GM21825 (cell line): ENCODE results near the gene WDR82.

ENCODE experiments used
- ATAC-seq: cut with Tn5 transposase; IDR thresholded peaks from one replicate; pipeline ENCODE4 v1.9.1; 2021; ENCODE audit warnings: mild to moderate bottlenecking, moderate library complexity; ENCODE audit not compliant: unreplicated experiment

WDR82 gene

DNA sequence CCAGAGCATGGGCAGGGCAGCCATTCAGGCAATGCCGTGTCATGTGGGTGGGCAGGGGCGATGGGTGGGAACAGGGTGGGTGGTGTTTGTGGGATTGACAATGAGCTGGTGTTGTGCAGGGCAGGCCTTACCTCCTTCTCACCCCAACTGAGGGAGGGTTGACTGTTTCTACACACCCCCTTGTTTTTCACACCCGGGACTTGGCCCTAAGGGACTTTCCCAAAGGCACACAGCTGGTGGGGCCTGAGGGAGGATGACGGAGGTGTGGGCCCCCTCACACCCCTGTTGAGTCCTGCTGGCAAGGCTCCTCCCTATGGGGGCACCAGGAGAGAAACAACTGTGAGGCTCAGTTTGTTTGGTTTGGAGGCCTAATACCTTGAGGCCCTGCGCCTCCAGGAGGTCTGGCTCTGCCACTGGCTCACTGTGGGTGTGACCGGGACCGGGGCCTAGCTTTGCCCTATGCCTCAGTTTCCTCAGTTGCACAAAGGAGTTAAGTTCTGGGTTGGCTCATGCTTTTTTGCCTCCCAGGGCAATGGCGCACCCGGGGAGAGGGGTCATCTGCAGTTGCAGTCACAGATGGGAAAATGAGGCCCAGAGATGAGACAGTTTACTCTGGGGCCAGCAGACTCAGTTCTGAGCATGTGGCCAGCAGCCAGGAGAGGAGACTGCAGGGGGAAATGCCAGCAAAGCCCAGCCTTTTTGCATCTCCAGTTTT is 32.6 kb upstream of the WDR82 start:
- peak; percentile 41 for ATAC-seq

DNA sequence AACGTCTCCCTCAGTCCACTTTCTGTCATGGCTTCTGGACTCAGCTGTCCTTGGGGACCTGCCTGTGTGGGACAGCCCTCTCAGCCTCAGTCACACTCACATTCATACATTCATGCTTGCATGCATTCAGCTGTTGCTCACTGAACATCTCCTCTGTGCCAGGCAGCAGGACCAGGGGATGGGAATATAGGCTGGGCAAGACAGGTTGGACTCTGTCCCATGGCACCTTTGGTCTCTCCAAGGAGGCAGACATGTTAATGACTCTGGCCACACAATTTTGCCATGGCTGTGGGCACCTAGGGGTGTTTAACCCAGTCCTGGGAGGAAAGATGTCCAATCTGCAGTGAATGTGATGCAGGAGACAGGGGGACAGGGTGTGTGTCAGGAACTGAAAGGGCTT is 29.9 kb upstream of the WDR82 start:
- ATAC-seq = no peak

DNA sequence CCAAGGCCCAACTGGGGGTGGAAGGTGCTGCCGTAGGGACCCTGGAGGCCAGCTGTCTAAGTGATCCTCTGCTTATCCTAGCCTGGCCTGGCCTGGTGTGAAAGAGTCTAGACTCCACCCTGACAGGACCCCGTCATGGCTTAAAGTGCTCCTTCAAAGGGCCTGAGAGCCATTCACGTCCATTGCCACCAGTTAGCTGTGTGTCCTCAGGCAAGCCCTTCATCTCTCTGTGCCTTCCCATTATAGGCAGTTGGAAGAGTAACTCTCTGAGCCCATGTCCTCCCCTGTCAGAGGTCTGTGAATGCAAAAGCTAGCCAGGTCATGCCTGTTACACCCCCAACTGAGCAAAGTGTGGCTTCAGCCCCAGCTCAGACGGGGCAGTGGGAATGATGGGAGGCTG is 28.5 kb upstream of the WDR82 start:
- no peak for ATAC-seq

DNA sequence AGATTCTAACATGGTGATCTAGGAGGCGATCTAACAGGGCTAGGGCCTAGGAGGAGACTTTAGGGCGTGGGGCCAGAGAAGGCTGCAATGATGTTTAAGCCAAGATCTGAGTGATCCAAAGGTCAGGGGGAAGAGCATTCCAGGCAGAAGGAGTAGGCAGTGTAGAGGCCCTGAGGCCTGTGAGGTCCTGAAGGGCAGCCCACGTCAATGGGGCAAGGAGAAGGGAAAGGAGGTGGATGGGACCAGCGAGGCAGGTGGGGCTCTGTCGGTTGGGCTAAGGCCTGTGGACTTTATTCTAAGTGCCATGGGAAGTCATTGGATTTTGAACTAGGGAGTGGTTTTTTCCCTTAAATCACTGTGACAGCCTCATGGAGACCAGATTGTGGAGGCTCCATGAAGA is 27.5 kb upstream of the WDR82 start:
- ATAC-seq = no peak

DNA sequence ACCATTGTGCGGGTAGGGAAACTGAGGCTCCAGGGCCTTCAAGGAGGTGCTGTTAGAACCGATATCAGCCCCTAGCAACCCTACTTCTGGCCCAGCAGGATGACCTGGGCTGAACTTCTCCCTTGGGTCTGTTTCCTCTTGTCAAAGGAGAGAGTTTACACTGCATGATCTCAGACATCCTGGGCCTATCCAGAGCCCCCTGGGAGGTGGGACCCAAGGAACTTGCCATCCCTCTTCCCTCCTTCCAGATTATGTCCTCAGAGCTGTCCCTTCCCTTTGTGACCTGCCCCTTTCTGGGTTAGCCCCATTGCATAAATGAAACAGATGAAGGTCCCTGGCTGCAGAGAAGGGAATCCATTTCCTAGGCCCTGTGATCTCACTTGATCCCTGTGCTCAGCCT is 25.4 kb upstream of the WDR82 start:
- no peak for ATAC-seq

DNA sequence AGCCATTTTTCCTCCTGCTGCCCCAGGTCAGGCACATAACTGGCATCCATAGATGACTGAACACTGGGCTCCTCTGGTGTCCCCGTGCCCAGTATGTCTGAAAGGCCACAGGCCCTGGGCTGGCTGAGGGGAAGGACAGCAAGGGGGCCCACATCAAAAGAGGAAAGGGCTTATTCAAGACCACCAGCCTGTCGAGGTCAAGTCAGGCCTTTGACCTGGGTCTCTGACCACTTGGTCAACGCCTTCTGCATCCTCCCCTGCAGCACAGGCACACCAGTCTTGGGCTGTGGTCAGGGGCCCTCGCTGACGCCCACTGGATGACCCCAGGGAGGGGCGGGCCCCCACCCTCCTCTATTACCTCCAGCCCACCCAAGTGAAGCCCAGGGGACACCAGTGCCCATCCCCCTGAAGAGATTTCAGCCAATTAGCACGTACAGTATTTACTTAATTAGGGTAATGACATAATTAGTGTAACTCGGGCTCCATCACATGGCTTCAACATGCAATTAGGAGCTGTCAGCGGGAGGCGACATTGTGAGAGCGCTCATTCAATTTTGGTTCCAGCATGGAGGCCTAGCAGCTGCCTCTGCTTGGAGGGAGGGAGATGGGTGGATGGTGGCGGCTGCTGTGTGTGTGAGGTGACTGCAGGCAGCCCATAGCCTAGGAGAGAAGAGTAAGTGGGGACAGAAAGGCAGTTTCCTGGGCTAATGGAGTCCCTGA is 24.1 kb upstream of the WDR82 start:
- ATAC-seq = no peak

DNA sequence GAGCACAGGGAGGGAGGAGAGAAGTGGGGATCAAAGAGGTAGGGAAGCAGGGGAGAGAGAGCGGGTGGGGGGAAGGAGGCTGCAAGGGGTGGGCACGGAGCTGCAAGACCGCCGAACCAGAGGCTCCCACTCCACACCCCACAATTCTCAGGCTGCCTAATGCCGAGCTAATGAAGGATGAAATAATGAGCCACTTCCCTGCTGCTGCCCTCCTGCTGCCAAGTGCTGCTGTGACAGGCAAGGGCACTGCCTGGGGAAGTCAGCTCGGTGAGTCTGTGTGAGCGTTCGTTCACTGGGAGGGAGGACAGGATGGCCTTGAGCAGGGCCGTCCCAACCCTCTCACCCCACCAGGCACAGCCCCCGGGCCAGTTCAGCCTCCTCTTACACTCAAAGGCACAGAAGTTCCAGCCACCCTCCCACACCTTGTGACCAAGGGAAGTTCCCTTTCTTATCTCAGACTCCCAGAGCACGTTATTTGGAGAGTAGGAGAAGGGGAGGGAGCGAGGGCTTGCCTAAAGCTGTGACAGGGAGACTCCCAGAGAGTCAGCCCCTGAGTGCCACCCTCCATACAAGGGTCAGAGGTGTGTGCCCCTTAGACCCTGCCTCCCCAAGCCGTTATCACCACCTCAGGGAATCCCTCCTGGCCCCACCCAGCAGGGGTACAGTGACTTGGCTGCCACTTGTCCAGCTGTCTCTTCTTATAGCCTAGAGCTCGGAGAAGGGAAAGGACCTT is 21.6 kb upstream of the WDR82 start:
- ATAC-seq = no peak

DNA sequence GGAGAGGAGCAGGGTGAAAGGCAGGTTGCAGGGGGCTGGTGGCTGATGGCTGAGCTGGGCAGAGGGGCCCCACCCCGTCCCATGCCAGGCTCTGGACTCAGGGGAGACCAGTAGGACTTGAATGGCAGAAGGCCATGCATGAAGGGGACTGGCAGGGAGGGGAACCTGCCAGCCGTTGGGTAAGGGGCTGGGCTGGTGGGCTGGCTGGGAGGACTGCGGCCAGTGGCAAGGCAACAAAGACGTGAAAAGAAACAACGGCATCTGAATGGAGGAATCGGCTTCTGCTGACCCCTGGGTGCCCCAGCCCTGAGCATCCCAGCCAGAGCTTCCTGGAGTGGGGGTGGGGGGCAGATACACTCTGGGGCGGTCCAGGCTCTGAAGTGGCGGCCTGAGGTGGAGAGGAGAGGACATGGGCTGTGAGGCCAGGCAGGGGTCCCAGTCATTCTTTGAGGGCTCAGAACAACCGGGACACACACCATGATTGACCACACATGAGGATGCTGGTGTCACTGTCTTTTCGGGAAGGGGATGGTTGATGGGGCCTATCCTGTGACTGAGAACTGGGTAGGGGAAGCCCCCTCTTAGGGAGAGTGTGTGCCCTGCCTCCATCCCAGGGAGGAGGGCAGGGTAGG is 20.9 kb upstream of the WDR82 start:
- ATAC-seq = no peak

DNA sequence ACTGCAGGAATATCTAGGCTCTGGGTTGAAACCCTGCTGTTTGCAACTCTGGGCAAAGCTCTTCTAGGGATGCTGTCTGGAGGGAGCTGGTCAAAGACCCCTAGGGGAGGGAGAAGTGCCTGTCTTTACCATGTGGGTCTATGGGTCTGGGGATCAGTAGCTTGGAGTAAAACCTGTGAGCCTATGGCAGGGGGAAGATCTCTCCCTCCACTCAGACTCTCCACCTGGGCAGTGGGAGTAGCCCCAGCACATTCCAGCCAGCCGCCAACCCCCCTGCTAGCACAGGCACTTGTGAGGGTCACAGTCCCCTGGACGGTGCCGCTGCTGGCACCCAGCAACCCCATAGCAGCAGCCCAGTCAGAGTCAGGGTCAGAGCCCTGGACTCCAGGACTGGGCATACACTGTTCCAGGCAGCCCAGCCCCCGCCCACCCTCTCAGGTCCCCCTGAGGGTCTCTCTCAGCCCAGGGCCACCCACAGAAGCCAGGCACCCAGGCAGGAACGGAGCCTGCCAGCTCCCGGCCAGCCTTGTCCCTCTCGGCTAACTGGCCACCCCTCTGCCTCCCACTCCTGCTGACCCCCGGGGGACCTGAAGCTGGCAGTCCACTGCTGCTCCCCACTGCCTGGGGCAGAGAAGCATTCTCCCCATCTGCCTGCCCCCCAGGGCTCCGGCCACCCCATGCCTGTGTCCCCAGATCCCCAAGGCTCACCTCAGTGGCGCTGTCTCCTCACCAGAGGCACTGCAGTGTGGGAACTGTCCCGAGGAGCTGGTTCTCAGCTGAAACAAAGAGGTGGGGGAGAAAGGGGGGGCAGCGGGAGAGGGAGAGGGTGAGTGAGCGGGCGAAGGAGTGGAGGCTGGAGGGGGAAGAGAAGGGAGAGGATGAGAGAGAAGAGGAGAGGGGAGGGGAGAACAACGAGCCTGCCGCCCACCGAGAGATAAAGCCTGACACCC is 20.0 kb upstream of the WDR82 start:
- no peak for ATAC-seq

DNA sequence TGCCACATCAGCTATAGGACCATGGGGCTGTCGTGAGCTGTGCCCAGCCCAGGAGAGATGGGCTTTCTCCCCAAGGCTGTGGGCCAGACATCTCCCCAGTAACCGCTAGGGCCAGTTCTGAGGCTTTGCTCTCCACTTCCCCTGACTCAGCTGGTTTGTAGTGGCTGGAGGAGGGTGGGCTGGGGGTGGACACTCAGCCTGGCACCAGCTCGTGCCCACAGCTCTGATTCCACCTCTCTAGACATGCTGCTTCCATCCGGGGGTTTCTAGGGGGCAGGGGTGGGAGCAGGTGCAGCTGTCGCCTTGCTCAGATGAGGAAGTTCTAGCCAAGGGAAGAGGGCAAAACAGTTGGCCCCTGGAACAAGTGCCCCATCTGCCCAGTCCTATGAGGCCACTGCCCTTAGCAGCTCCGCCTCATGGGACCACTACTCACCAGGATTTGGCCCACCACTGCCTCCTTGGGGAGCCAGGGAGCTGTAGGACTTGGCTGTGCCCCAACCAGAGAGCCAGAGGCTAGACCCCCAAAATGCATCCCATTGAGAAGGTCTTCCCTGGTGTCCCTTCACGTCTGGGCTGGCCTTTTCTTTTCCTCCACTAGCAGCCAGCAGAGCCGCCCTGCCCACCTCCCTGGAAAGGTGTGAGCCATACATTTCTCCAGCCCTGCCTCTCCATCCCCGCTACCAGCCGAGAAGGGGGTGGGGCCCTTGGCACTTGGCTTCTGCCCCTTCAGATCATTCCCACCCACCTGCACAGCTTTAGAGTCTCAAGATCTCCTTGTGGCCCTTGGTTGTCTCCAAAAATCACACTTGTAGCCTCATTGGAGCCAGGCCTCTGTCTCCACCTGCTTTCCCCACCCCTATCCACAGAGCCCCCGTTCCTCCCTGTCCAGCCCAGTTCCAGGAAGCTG is 19.0 kb upstream of the WDR82 start:
- no peak for ATAC-seq

DNA sequence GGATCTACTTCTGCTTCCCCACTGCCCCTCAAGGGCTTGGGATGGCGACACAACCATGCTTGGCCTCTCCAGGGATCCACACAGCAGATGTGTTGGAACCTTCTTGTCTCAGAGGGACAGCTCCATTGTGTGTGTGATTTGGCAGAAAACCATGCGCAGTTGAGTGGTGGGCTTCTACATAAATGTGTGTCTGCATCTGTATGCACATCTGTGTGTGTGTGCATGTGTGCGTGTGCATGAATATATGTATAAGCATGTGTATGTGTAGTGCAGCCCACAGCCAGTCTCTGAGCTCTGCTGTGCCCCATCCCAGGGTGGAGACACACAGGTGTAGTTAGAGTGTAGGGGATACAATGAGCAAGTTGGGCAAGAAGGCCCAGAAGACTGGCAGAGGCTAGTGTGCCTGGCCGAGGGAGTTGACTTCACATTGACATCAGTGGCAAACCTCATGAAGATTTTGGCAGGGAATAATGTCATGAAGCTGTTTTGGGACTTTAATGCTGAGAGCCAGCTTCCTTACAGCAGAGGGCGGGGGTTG is 17.3 kb upstream of the WDR82 start:
- no peak for ATAC-seq

DNA sequence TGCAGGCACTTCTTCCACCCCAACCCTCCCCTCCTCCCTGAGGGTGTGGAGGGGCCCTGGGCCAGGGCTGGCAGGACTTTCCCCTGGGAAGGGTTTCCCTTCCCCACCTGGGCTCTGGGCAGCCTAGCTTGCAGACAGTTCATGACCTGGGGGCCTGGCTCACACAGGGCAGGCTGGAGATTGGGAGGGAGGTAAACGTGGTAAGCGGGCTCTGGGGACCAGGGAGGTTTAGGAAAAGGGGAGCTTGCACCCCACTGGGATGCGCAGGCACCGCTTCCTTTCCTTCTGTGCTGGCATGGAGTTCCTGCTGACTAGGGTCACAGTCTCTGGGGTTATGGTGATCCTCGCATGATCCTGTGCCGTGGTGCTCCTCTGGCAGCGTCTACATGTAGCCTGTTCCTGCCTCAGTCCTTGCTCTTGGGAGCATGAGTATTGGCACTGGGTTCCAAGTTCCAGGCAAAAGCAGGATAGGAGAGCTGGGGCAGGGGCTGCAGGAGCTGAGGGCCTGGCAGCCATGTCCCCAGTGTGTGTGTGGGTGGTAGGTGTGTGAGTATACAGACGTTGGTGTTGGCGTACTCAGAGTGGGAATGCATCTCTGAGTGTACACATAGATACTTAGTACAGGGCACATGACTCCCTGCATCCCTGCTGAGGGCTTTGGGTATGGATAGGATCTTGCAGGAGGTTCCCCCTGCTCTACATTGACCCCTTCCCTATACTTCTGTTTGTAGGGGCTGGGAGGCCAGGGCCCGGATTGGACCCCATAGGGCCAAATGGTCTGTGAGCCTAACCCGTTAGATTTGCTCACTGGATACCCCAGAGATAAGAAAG is 16.1 kb upstream of the WDR82 start:
- no peak for ATAC-seq

DNA sequence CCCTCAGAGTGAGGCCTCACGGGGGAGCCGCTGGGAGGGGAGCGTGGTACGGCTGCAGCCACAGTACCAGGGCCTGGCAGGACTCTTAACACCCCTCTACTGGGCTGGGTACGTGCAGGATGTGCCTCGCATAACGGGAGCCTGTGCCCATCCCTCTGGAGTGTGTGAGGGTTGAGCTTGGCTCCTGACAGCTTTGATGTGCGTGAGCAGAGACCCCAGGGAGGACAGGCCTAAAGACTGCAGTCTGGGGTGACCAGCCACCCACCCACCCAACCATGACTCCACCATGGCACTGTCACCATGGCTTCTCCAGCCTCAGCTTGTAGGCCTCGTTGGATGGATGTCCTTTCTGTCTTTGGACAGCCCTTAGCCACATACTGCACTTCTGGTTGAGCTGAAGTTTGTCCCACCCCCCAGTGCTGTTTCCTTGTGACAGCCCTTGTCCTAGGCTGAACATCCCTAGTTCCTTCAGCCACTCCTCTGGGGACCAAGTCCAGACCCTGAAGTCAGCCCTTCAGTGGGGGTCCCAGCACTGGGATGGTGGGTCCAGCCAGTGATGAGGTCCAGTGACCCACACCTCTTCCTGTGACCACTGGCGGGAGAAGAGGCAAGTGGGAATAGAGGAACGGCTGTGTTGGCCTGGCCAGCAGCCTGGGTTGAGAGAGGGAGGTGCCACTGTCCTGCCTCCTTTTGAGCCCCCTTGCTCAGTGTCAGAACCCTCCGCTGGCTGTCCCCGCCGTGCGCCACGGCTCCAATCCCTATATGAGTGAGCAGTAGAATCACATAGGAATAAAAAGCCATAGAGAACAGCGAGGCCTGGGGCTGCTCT is 15.3 kb upstream of the WDR82 start:
- ATAC-seq = no peak

DNA sequence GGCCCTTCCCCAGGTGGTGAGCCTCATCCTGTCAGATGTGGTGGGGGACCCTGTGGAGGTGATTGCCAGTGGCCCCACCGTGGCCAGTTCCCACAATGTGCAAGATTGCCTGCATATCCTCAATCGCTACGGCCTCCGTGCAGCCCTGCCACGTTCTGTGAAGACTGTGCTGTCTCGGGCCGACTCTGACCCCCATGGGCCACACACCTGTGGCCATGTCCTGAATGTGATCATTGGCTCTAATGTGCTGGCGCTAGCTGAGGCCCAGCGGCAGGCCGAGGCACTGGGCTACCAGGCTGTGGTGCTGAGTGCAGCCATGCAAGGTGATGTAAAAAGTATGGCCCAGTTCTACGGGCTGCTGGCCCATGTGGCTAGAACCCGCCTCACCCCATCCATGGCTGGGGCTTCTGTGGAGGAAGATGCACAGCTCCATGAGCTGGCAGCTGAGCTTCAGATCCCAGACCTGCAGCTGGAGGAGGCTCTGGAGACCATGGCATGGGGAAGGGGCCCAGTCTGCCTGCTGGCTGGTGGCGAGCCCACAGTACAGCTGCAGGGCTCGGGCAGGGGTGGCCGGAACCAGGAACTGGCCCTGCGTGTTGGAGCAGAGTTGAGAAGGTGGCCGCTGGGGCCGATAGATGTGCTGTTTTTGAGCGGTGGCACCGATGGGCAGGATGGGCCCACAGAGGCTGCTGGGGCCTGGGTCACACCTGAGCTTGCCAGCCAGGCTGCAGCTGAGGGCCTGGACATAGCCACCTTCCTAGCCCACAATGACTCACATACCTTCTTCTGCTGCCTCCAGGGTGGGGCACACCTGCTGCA is 14.0 kb upstream of the WDR82 start:
- no peak for ATAC-seq

DNA sequence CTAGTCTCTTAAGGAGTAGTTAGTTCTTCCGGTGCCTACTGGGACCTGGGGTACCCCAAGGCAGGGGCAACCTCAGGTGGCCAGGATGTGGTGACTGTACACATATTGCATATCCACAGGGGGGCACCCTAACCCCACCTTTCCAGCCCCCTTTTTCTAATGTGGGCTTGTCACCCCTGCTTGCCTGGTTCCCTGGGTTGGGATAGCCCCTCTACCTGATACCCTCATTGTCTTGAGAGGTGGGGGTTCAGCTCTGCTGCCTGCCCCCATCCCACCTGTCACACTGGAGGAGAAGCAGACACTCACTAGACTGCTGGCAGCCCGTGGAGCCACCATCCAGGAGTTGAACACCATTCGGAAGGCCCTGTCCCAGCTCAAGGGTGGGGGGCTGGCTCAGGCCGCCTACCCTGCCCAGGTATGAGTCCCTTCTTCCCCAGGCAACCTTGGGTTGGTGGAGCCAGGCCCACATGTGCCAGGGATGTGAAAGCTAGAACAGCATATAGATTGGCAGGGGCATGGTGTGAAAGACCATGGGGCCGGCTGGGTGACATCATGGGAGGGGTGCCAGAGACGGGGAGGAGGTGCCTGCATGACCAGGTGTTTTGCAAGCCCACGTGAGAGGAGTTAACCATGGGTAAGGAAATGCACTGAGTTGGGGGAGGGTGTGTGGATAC is 13.2 kb upstream of the WDR82 start:
- no peak for ATAC-seq
